ENCODE measurements around the gene SH3D19. TPM values are rescaled to one million over a fixed set of nuclear protein-coding genes. Genes with fewer than 3 reads are reported as not detected.

Gene SH3D19
- total and polyA plus RNA-seq, 4 donors = 44.1 to 110 (median 59.4) TPM

DNA sequence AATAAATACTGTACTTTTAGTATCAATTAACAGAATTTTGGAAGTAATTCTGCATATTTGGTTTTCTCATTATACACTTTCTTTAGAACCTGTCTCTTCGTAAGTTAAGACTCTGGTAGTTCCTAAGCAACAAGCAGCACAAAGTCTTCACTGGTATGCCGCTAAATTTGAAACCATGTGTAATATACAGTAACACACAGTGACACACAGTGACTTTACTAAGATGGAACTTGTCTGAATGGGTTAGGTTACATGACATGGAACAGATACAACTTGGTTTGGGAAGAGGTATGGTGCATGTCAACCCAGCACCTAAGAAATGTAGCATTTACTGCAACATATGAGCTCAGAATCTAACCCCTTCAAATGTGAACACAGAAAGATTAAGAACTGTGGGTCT, 132.0 kb downstream of the SH3D19 start:
- 98 to 99% methylated on average over 2 of the region's 2 CpGs for WGBS, 2 donors
- no peak overlapping the region for H3K4me3 ChIP-seq (ENCODE audit: low read length in 2 of 2)
- ATAC-seq (ENCODE audit: low FRiP score) (no peak), DNase-seq (no peak)
- no peaks in the 10 kb centered on the region for H3K27me3 ChIP-seq (ENCODE audit: control insufficient read depth in 1 of 2, insufficient read depth in 2 of 2, low read length in 1 of 2)
- peaks cover 0 to 3% of the 10 kb centered on the region in 2 donors for H3K4me1 ChIP-seq (ENCODE audit: control insufficient read depth in 1 of 2, insufficient read depth in 2 of 2, low read length in 2 of 2)
- no peaks in the 10 kb centered on the region for H3K9me3 ChIP-seq (ENCODE audit: control insufficient read depth, low read length)
- H3K27ac ChIP-seq (ENCODE audit: low read depth in 1 of 2, low read length in 2 of 2) = no peak overlapping the region
- no peaks in the 10 kb centered on the region for H3K36me3 ChIP-seq (ENCODE audit: control insufficient read depth in 1 of 2, insufficient read depth in 2 of 2, low read length in 1 of 2)
- intact Hi-C loops (cut with DNase I) = no loop called here

DNA sequence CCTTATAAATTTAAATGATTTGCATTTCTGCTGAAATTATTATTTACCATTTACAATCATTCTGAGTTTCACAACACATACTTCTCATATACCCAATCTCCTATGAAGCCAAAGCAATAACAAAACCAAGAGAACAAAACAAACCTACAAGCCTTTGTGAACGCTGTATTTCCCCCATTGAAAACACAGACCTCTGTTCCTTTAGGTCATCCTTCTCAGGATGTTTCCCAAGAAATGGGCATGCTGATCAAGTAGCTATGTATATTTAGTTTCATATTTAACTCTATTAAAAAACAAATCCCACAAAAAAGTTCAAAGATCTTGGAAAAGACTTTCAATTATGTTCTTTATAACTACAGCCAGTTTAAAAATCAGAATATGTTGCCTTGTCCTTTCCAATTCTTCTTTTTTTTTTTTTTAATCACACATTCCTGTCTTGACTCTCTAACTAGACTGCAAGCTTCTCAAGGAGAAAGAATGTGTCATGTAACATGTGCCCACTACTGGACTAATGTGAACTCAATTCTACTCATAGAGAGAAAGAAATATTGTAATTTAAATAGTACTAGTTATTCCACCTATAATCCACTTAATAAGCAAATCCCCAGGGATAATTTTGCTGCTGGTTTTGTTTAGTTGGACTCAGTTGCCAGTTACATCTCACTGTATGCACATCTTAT, 132.7 kb downstream of the SH3D19 start:
- 87 to 88% methylated on average over 1 of the region's 1 CpG for WGBS, 2 donors
- no peak for ATAC-seq (ENCODE audit: low FRiP score)
- DNase-seq = no peak
- H3K9me3 ChIP-seq (ENCODE audit: control insufficient read depth, low read length) = no peaks in the 10 kb centered on the region
- H3K27me3 ChIP-seq (ENCODE audit: control insufficient read depth in 1 of 2, insufficient read depth in 2 of 2, low read length in 1 of 2) = no peaks in the 10 kb centered on the region
- peaks cover 1 to 3% of the 10 kb centered on the region in 2 donors for H3K4me1 ChIP-seq (ENCODE audit: control insufficient read depth in 1 of 2, insufficient read depth in 2 of 2, low read length in 2 of 2)
- no peak overlapping the region for H3K4me3 ChIP-seq (ENCODE audit: low read length in 2 of 2)
- H3K27ac ChIP-seq (ENCODE audit: low read depth in 1 of 2, low read length in 2 of 2) = no peak overlapping the region
- H3K36me3 ChIP-seq (ENCODE audit: control insufficient read depth in 1 of 2, insufficient read depth in 2 of 2, low read length in 1 of 2) = no peaks in the 10 kb centered on the region
- intact Hi-C loops (cut with DNase I) = no loop called here

DNA sequence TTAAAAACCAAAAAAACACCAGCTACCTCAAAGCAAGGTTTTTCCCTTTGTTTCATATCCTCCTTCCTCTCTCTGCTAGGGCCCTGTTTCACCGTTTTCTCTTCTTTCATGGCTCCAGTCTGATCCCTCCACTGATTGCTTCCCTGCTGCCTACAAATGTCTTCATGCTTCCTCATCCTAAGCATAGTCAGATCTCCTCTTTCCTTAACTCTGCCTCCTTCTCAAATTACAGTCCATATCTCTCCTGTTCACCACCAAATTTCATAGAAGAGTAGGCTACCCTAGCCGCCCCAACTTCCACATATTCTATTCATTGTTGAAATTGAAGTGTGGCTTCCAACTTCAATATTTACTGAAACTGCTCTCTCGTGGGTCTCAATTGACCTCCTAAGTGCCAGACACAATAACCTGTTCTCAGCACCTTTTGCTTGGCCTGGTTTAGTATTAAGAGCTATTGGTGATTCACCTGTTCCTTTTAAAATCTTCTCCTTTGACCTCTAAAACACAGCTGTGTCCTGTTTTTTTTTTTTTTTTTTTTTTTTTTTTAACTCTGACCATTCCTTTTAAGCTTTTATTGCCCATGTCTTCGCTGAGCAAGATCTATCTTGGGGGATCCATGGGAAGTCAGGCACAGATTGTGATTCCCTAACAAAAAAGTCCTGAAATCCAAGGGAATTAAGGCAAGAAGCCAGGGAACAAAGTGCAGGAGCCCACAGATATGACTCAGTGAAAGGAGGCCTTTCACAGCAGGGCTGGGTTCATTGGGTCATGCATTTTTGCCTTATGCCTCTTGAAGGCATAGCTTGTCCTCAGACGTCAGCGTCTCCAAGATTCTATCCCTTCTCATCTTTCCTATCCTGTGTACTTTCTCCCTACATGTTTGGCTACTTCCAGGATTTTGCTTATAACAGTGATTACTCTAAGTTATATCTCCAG, 140.6 kb downstream of the SH3D19 start:
- ATAC-seq (ENCODE audit: low FRiP score) = no peak

DNA sequence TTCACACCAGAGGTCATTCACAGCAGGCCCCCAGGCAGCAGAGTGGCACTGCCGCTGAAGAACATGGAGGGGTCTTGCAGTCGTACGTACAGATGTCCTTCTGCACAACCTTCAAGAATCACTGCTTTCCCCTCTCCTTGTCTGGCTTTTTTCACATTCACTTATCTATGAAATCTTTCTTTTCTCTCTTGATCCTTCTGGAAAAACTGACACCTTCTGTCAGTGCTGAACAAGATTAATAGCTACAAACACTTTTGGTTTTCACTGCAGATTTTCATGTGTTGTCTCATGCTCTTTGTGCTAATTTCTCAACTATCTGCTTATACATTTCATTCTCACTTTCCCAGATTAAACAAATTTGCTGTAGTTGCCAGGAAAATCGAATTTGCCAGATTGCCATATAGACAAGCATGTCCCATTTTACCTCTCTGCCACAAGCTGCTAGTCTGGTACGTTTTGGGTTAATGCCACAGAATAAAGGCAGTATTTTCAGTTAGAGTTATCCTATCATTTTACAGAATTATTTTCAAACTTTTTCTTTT, 142.9 kb downstream of the SH3D19 start:
- Histone ChIP-seq H3K4me1 (ENCODE audit: control insufficient read depth in 1 of 2, insufficient read depth in 2 of 2, low read length in 2 of 2) (no peaks in the 10 kb centered on the region), H3K4me3 (ENCODE audit: low read length in 2 of 2) (no peak overlapping the region), H3K27ac (ENCODE audit: low read depth in 1 of 2, low read length in 2 of 2) (no peak overlapping the region), H3K36me3 (ENCODE audit: control insufficient read depth in 1 of 2, insufficient read depth in 2 of 2, low read length in 1 of 2) (peaks cover 2 to 4% of the 10 kb centered on the region in 2 donors), H3K9me3 (ENCODE audit: control insufficient read depth, low read length) (no peaks in the 10 kb centered on the region), H3K27me3 (ENCODE audit: control insufficient read depth in 1 of 2, insufficient read depth in 2 of 2, low read length in 1 of 2) (no peaks in the 10 kb centered on the region)
- WGBS, 2 donors = 87 to 88% methylated on average over 5 of the region's 5 CpGs
- intact Hi-C loops (cut with DNase I) = no loop called here
- no peak for ATAC-seq (ENCODE audit: low FRiP score)
- no peak for DNase-seq

More for the DNA sequence above, 140.6 kb downstream of the SH3D19 start:
- intact Hi-C loops (cut with DNase I) = no loop called here
- Histone ChIP-seq H3K4me3 (ENCODE audit: low read length in 2 of 2) (no peak overlapping the region), H3K4me1 (ENCODE audit: control insufficient read depth in 1 of 2, insufficient read depth in 2 of 2, low read length in 2 of 2) (peaks cover 0 to 1% of the 10 kb centered on the region in 2 donors), H3K36me3 (ENCODE audit: control insufficient read depth in 1 of 2, insufficient read depth in 2 of 2, low read length in 1 of 2) (peaks cover 0 to 2% of the 10 kb centered on the region in 2 donors), H3K27me3 (ENCODE audit: control insufficient read depth in 1 of 2, insufficient read depth in 2 of 2, low read length in 1 of 2) (no peaks in the 10 kb centered on the region), H3K9me3 (ENCODE audit: control insufficient read depth, low read length) (no peaks in the 10 kb centered on the region), H3K27ac (ENCODE audit: low read depth in 1 of 2, low read length in 2 of 2) (no peak overlapping the region)
- WGBS, 2 donors = 71% methylated on average over 6 of the region's 6 CpGs
- no peak for DNase-seq

DNA sequence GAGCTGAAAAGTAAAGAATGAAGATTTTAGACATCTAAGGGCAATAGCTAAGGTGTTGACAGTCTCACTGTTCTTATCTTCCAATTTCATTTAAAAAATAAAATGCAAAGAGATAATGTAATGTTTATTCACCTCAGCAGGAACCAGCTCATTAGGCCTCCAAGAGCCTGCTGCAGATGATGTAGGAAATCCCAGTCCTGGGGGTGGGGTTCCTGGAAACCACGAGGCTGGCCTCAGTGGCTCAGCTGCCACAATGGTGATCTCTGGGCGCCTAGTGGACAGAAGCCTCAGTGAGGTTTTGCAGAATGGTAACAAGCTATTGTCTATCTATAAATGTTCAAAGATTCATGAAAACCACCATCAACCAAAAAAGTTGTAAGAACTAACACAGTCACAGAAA, 148.7 kb downstream of the SH3D19 start:
- Histone ChIP-seq H3K36me3 (ENCODE audit: control insufficient read depth in 1 of 2, insufficient read depth in 2 of 2, low read length in 1 of 2) (peaks cover 2 to 4% of the 10 kb centered on the region in 2 donors), H3K4me3 (ENCODE audit: low read length in 2 of 2) (no peak overlapping the region), H3K27ac (ENCODE audit: low read depth in 1 of 2, low read length in 2 of 2) (no peak overlapping the region), H3K27me3 (ENCODE audit: control insufficient read depth in 1 of 2, insufficient read depth in 2 of 2, low read length in 1 of 2) (no peaks in the 10 kb centered on the region), H3K4me1 (ENCODE audit: control insufficient read depth in 1 of 2, insufficient read depth in 2 of 2, low read length in 2 of 2) (peaks cover 0 to 1% of the 10 kb centered on the region in 2 donors), H3K9me3 (ENCODE audit: control insufficient read depth, low read length) (no peaks in the 10 kb centered on the region)
- WGBS, 2 donors = 86 to 93% methylated on average over 2 of the region's 2 CpGs
- DNase-seq (no peak), ATAC-seq (ENCODE audit: low FRiP score) (no peak)
- intact Hi-C loops (cut with DNase I) = no loop called here

DNA sequence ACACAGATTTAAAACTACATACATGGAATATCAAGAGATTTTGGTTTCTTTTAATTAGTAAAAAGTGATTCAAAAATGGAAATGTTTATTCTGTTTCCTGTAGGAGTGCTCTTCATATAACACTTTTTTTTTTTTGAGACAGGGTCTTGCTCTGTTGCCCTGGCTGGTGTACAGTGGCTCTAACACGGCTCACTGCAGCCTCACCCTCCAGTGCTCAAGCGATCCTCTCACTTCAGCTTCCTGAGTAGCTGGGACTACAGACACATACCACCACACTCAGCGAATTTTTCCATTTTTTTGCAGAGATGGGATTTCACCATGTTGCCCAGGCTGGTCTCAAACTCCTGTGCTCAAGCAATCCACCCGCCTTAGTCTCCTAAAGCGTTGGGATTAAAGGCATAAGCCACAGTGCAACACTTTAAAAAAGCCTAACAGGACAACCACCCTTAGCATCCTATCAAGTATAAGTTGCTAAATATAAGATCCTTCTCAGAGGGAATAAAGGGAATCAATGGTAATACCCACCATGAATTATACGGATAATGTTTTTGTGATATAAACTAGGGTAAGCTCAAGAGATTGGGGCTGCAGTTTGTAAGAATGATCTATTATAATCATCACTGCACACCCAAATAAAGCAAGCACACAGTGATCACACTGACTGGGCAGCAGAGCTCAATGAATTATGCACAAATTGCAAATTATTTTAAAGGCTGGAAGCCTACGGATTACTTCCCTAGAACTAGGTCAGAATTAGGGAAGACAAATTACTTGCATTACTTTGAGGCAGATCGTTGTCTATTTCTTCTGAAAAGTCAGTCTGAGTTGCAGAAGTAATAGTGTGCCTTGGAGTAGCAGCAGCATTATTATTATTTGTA, 149.4 kb downstream of the SH3D19 start:
- DNase-seq = no peak
- no peak overlapping the region for H3K27ac ChIP-seq (ENCODE audit: low read depth in 1 of 2, low read length in 2 of 2)
- no peak for ATAC-seq (ENCODE audit: low FRiP score)

DNA sequence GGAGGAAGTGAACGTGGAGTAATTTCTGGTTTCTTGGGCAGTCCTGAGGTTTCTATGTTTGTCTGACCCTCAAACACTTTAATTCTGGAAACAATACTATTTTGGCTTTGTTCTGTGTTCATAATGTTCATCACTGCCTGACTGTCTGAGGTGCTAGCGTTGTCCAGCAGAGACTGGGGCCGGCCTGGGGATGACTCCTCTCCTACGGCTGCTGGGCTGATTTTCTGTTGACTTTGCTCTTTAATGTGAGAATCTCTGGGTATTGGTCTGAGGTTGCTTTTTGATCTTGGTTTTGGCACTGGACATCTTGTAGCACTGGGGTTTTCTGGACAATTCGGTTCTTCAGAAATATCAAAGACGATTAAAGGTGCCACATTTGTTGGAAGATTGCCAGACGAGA, 150.2 kb downstream of the SH3D19 start:
- Histone ChIP-seq H3K27me3 (ENCODE audit: control insufficient read depth in 1 of 2, insufficient read depth in 2 of 2, low read length in 1 of 2) (no peaks in the 10 kb centered on the region), H3K4me3 (ENCODE audit: low read length in 2 of 2) (no peak overlapping the region), H3K36me3 (ENCODE audit: control insufficient read depth in 1 of 2, insufficient read depth in 2 of 2, low read length in 1 of 2) (peaks cover 0 to 4% of the 10 kb centered on the region in 2 donors), H3K4me1 (ENCODE audit: control insufficient read depth in 1 of 2, insufficient read depth in 2 of 2, low read length in 2 of 2) (peaks cover 0 to 1% of the 10 kb centered on the region in 2 donors), H3K27ac (ENCODE audit: low read depth in 1 of 2, low read length in 2 of 2) (no peak overlapping the region), H3K9me3 (ENCODE audit: control insufficient read depth, low read length) (no peaks in the 10 kb centered on the region)
- 83 to 87% methylated on average over 7 of the region's 7 CpGs for WGBS, 2 donors
- DNase-seq (no peak), ATAC-seq (ENCODE audit: low FRiP score) (no peak)
- intact Hi-C loops (cut with DNase I) = no loop called here

More for the DNA sequence above, 149.4 kb downstream of the SH3D19 start:
- WGBS, 2 donors = 93 to 95% methylated on average over 8 of the region's 8 CpGs
- no peaks in the 10 kb centered on the region for H3K9me3 ChIP-seq (ENCODE audit: control insufficient read depth, low read length)
- no peaks in the 10 kb centered on the region for H3K27me3 ChIP-seq (ENCODE audit: control insufficient read depth in 1 of 2, insufficient read depth in 2 of 2, low read length in 1 of 2)
- H3K4me1 ChIP-seq (ENCODE audit: control insufficient read depth in 1 of 2, insufficient read depth in 2 of 2, low read length in 2 of 2) = peaks cover 0 to 1% of the 10 kb centered on the region in 2 donors
- H3K36me3 ChIP-seq (ENCODE audit: control insufficient read depth in 1 of 2, insufficient read depth in 2 of 2, low read length in 1 of 2) = peaks cover 0 to 4% of the 10 kb centered on the region in 2 donors
- intact Hi-C loops (cut with DNase I) = no loop called here
- no peak overlapping the region for H3K4me3 ChIP-seq (ENCODE audit: low read length in 2 of 2)

DNA sequence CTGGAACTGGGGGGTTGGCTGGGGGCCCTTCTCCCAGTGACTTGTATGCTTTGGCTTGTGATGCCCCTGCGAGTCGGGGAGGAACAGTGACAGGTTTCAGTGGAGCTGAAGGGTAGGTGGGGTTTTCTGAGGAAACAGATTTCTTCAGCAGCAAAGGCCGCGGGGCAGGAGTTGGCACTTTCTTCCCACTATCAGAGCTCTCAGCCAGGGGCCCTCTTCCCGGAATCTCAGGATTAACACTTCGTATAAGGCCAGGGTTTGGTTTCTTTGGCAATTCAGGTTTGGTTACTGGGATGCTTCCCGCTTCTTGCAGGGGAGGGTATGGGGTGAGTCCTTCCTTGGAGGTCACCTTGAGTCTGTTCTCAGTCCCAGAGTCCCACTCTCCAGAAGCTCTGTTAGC, 150.6 kb downstream of the SH3D19 start:
- intact Hi-C loops (cut with DNase I) = no loop called here
- DNase-seq (no peak), ATAC-seq (ENCODE audit: low FRiP score) (no peak)
- WGBS, 2 donors = 63 to 66% methylated on average over 7 of the region's 7 CpGs
- peaks cover 0 to 4% of the 10 kb centered on the region in 2 donors for H3K36me3 ChIP-seq (ENCODE audit: control insufficient read depth in 1 of 2, insufficient read depth in 2 of 2, low read length in 1 of 2)
- H3K27me3 ChIP-seq (ENCODE audit: control insufficient read depth in 1 of 2, insufficient read depth in 2 of 2, low read length in 1 of 2) = no peaks in the 10 kb centered on the region
- H3K9me3 ChIP-seq (ENCODE audit: control insufficient read depth, low read length) = no peaks in the 10 kb centered on the region
- H3K4me3 ChIP-seq (ENCODE audit: low read length in 2 of 2) = no peak overlapping the region
- peaks cover 0 to 1% of the 10 kb centered on the region in 2 donors for H3K4me1 ChIP-seq (ENCODE audit: control insufficient read depth in 1 of 2, insufficient read depth in 2 of 2, low read length in 2 of 2)
- H3K27ac ChIP-seq (ENCODE audit: low read depth in 1 of 2, low read length in 2 of 2) = no peak overlapping the region
